B cell (primary cell): ENCODE results near the gene DENND2A. TPM values are rescaled to one million over a fixed set of nuclear protein-coding genes. Genes with fewer than 3 reads are reported as not detected.
"Not testable (repeated sequence)": the region's sequence is repeated elsewhere in the genome, so short reads cannot be mapped to it uniquely, and the experiment has no call there.

Experiments used
- ATAC-seq: fragments of 200-7000 bp; cut with Tn5 transposase; one replicate; pipeline ENCODE4 v1.10.0; 2021; ENCODE audit warnings: low read depth, mild to moderate bottlenecking, moderate number of reproducible peaks, moderate library complexity
- CTCF ChIA-PET: fragments of 350-600 bp; sonication (Branson Sonifier 250); formaldehyde crosslinking; loops from one replicate; lab custom pipeline; 2021; ENCODE audit warnings: antibody characterized with exemption, inconsistent platforms; lab: Charles Lee
- POLR2A ChIA-PET: fragments of 350-600 bp; sonication (Branson Sonifier 250); formaldehyde crosslinking; loops from one replicate; lab custom pipeline; 2021; ENCODE audit warnings: antibody characterized with exemption; lab: Charles Lee
- DNase-seq: peaks from one replicate; pipeline ENCODE4 v3.0.0; 2013
- H2AFZ ChIP-seq: 2 replicates; pipeline ENCODE4 v1.6.1; 2012; ENCODE audit warnings: mild to moderate bottlenecking, low read depth, low read length; ENCODE audit not compliant: insufficient read depth, poor library complexity, severe bottlenecking
- H3K27ac ChIP-seq, 2 donors: 1 replicate in 1 of 2; 2 replicates in 1 of 2; pipeline ENCODE4 v1.5.1; 2012 to 2013; ENCODE audit warnings: low read length in 2 of 2, mild to moderate bottlenecking in 2 of 2, moderate library complexity in 1 of 2
- H3K27me3 ChIP-seq, 4 experiments: fragments of 200-600 bp in 1 of 4; sonication (generic) in 1 of 4; replicated peaks in 1 of 4; 1 replicate in 2 of 4; 2 replicates in 2 of 4; pipeline versions ENCODE4 v1.6.1 to v1.7.0; 2013 to 2016; ENCODE audit warnings: low read length in 3 of 4, mild to moderate bottlenecking in 2 of 4, mixed read lengths in 1 of 4, moderate library complexity in 1 of 4; ENCODE audit not compliant: insufficient read depth in 4 of 4, control insufficient read depth in 3 of 4; ENCODE audit errors: control extremely low read depth in 1 of 4
- H3K36me3 ChIP-seq, 2 experiments: replicated peaks in 1 of 2; 1 replicate in 1 of 2; 2 replicates in 1 of 2; pipeline versions ENCODE4 v1.6.1 to v1.7.1; 2013; ENCODE audit warnings: low read length in 1 of 2; ENCODE audit not compliant: insufficient read depth in 2 of 2, control insufficient read depth in 1 of 2; ENCODE audit errors: control extremely low read depth in 1 of 2, extremely low read depth in 1 of 2
- H3K4me1 ChIP-seq, 2 donors: fragments of 200-600 bp in 1 of 2; sonication (generic) in 1 of 2; 1 replicate in 1 of 2; 2 replicates in 1 of 2; pipeline versions ENCODE4 v1.5.1 to v1.6.1; 2013 to 2017; ENCODE audit warnings: low read length in 2 of 2; ENCODE audit not compliant: control insufficient read depth in 2 of 2, insufficient read depth in 2 of 2
- H3K4me2 ChIP-seq: replicated peaks from 2 replicates; pipeline ENCODE3; 2012; ENCODE audit warnings: mild to moderate bottlenecking, low read depth, low read length; ENCODE audit not compliant: poor library complexity, severe bottlenecking
- H3K4me3 ChIP-seq, 5 experiments: fragments of 200-600 bp in 1 of 5; sonication (generic) in 1 of 5; 1 replicate in 3 of 5; 2 replicates in 2 of 5; pipeline versions ENCODE4 v1.5.1 to v1.7.0; 2011 to 2016; ENCODE audit warnings: low read length in 4 of 5, mild to moderate bottlenecking in 4 of 5, low read depth in 2 of 5, control low read depth in 1 of 5, moderate library complexity in 1 of 5; ENCODE audit not compliant: insufficient read depth in 1 of 5; ENCODE audit errors: control extremely low read depth in 1 of 5, extremely low read depth in 1 of 5
- H3K79me2 ChIP-seq: fragments of 200-600 bp; sonication (generic); one replicate; pipeline ENCODE4 v1.6.0; 2016; ENCODE audit warnings: low read length; ENCODE audit not compliant: control insufficient read depth, insufficient read depth
- H3K9ac ChIP-seq: fragments of 200-600 bp; sonication (generic); 2 replicates; pipeline ENCODE4 v1.6.1; 2017; ENCODE audit warnings: mild to moderate bottlenecking, low read length, moderate library complexity
- H3K9me3 ChIP-seq, 3 donors: one replicate each; pipeline versions ENCODE4 v1.6.1 to v1.7.1; 2013; ENCODE audit warnings: low read length in 2 of 3; ENCODE audit not compliant: control insufficient read depth in 2 of 3, insufficient read depth in 1 of 3; ENCODE audit errors: control extremely low read depth in 1 of 3
- H4K20me1 ChIP-seq: 2 replicates; pipeline ENCODE4 v1.6.0; 2012; ENCODE audit warnings: mild to moderate bottlenecking, low read length; ENCODE audit not compliant: insufficient read depth, control insufficient read depth, poor library complexity, severe bottlenecking
- H3K27ac Mint-ChIP-seq: one replicate; pipeline ENCODE4 v1.8.0; 2021; ENCODE audit warnings: mixed read lengths
- H3K27me3 Mint-ChIP-seq: one replicate; pipeline ENCODE4 v1.8.0; 2021; ENCODE audit warnings: mixed read lengths
- H3K4me1 Mint-ChIP-seq: one replicate; pipeline ENCODE4 v1.8.0; 2021; ENCODE audit warnings: mixed read lengths
- H3K4me3 Mint-ChIP-seq: one replicate; pipeline ENCODE4 v1.8.0; 2021; ENCODE audit warnings: mixed read lengths
- H3K9me3 Mint-ChIP-seq: one replicate; pipeline ENCODE4 v1.8.0; 2022; ENCODE audit warnings: mixed read lengths; ENCODE audit not compliant: insufficient read depth
- EZH2 ChIP-seq: IDR thresholded peaks from 2 replicates; pipeline ENCODE4 v1.6.1; 2012; ENCODE audit warnings: borderline replicate concordance, low read depth, mild to moderate bottlenecking, moderate library complexity, low read length; ENCODE audit not compliant: insufficient read depth, poor library complexity, severe bottlenecking
- WGBS: methylation state at CpG from one replicate; pipeline ENCODE4 v1.1.5; 2013; ENCODE audit warnings: missing lambda C conversion rate; ENCODE audit not compliant: insufficient coverage; 5-methylcytosine and 5-hydroxymethylcytosine counted together
- intact Hi-C: fragments of 100-400 bp; cut with micrococcal nuclease; formaldehyde crosslinking; loops from one replicate; pipeline ENCODE4 v1.10.0; 2022
- polyA plus RNA-seq: library from polyadenylated mRNA; depleted of rRNA; stranded (reverse); fragments of >200 nt; gene quantifications from 2 replicates; pipeline ENCODE4 v1.2.3, GENCODE V29; 2012
- total RNA-seq, 2 donors: library from RNA; stranded (reverse); fragments of 120-200 nt in 1 of 2; gene quantifications; 1 replicate in 1 of 2; 2 replicates in 1 of 2; pipeline versions ENCODE4 v1.2.3 to v1.2.4, GENCODE V29; 2013 to 2022
- TF ChIP-seq, protein P1 (sequence below): fragments of 200-600 bp; IDR thresholded peaks from one replicate; pipeline ENCODE4 v1.8.0; 2022; ENCODE audit warnings: antibody characterized with exemption, mild to moderate bottlenecking

The DENND2A gene
- total and polyA plus RNA-seq, 2 donors (not counting 1 experiment from before 2014, with no cell fraction given), result 0.31 TPM; not detected in 1

DNA sequence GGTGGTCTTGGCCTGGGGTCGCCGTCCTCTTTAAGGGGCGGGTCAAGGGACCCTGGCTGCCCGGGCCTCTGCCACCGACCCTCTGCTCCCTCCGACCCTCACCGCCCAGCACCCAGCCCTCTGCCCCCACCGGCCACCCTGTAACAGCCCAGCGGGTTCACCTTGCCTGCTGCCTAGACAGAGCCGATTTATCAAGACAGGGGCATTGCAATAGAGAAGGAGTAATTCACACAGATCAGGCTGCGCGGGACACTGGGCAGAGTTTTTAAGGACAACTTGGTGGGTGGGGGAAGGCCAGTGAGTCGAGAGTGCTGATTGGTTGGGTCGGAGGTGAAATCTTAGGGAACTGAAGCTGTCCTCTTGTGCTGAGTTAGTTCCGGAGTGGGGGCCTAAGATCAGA is 31.4 kb upstream of the DENND2A start:
- no peaks in the 10 kb centered on the region for H3K9me3 Mint-ChIP-seq
- no peak overlapping the region for H3K27ac ChIP-seq
- DNase-seq, result no peak
- H3K79me2 ChIP-seq, result peaks cover 4% of the 10 kb centered on the region
- H3K4me3 Mint-ChIP-seq, result peak overlapping the region; percentile 85
- H3K27me3 Mint-ChIP-seq, result no peaks in the 10 kb centered on the region
- peaks cover 43% of the 10 kb centered on the region for H3K4me1 Mint-ChIP-seq
- no peaks in the 10 kb centered on the region for H4K20me1 ChIP-seq
- peak overlapping the region; percentile 78 for H3K27ac Mint-ChIP-seq
- H3K4me1 ChIP-seq, result peaks cover 40 to 43% of the 10 kb centered on the region in 2 donors
- H2AFZ ChIP-seq, result peak overlapping the region; percentile 90
- ATAC-seq, result no peak
- intact Hi-C loops, result loop anchor here (2.0 to 10.0 kb wide), 6 partner anchors 15 to 1327 kb away; partner anchors contain the start of genes FMC1, KDM7A, MRPS33 and SLC37A3
- H3K27me3 ChIP-seq, result no peaks in the 10 kb centered on the region
- POLR2A ChIA-PET, result no interaction called here
- CTCF ChIA-PET, result interaction anchor here (1.0 to 1.7 kb wide), 2 partner anchors 11 to 18 kb away, joined by 3 to 4 read pairs; no protein-coding TSS in a partner anchor
- no peaks in the 10 kb centered on the region for H3K36me3 ChIP-seq
- peaks cover 0 to 7% (median 0%) of the 10 kb centered on the region in 3 donors for H3K9me3 ChIP-seq
- TF ChIP-seq, protein P1, sequence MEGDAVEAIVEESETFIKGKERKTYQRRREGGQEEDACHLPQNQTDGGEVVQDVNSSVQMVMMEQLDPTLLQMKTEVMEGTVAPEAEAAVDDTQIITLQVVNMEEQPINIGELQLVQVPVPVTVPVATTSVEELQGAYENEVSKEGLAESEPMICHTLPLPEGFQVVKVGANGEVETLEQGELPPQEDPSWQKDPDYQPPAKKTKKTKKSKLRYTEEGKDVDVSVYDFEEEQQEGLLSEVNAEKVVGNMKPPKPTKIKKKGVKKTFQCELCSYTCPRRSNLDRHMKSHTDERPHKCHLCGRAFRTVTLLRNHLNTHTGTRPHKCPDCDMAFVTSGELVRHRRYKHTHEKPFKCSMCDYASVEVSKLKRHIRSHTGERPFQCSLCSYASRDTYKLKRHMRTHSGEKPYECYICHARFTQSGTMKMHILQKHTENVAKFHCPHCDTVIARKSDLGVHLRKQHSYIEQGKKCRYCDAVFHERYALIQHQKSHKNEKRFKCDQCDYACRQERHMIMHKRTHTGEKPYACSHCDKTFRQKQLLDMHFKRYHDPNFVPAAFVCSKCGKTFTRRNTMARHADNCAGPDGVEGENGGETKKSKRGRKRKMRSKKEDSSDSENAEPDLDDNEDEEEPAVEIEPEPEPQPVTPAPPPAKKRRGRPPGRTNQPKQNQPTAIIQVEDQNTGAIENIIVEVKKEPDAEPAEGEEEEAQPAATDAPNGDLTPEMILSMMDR, result no peak
- no peak for TF ChIP-seq EZH2
- WGBS, result 91% methylated on average over 13 of the region's 15 CpGs
- peak overlapping the region in 1 of 5 experiments; percentile 76 for H3K4me3 ChIP-seq
- no peak overlapping the region for H3K9ac ChIP-seq
- peak overlapping the region; percentile 80 for H3K4me2 ChIP-seq

DNA sequence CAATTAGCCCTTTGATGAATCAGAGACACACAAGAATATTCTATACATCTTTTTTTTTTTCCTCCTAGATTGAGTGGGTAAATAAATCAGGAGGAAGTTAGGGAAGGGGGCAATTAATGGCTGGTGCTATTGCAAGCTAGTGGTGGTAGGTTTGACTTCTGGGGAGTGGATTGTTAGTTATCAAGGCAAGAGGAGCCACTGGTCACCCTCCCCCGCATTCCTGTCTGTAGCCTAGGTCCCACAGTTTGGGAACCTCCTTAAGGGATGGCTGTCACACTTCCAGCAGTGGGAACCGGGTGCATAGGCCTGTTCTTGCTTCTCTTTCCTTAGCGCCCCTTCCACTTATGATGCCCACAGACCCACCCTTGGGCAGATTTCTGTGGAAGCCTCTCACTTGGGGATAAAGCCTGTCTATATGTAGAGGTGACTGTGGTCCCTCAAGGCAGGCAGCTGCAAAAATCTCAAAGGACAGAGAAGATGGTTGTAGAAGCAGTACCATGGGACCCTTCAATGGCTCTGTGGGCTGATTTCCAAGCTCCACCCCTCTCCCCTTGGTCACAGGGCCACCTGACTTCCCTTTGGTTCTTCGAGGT is 29.8 kb upstream of the DENND2A start:
- no peak overlapping the region for H3K4me2 ChIP-seq
- no peaks in the 10 kb centered on the region for H3K27me3 ChIP-seq
- Mint-ChIP-seq H3K27me3 (no peaks in the 10 kb centered on the region), H3K27ac (no peak overlapping the region), H3K4me3 (no peak overlapping the region), H3K4me1 (peaks cover 27% of the 10 kb centered on the region), H3K9me3 (no peaks in the 10 kb centered on the region)
- no peaks in the 10 kb centered on the region for H3K36me3 ChIP-seq
- H2AFZ ChIP-seq, result no peak overlapping the region
- CTCF ChIA-PET, result no interaction called here
- H3K79me2 ChIP-seq, result no peaks in the 10 kb centered on the region
- DNase-seq, result no peak
- POLR2A ChIA-PET, result interaction anchor here (0.6 kb wide), 1 partner anchor 22 kb away, joined by 4 read pairs; no protein-coding TSS in a partner anchor
- H4K20me1 ChIP-seq, result no peaks in the 10 kb centered on the region
- no peak overlapping the region for H3K9ac ChIP-seq
- TF ChIP-seq EZH2, result no peak
- TF ChIP-seq, protein P1, result no peak
- no peak overlapping the region for H3K27ac ChIP-seq
- no peak for ATAC-seq
- WGBS, result 56% methylated on average over 3 of the region's 4 CpGs
- H3K4me1 ChIP-seq, result peaks cover 24 to 28% of the 10 kb centered on the region in 2 donors
- H3K4me3 ChIP-seq, result no peak overlapping the region
- peaks cover 0 to 7% (median 0%) of the 10 kb centered on the region in 3 donors for H3K9me3 ChIP-seq
- intact Hi-C loops, result loop anchor here (5.0 to 10.0 kb wide), 3 partner anchors 37 to 1326 kb away; partner anchors contain the start of genes FMC1 and SLC37A3

DNA sequence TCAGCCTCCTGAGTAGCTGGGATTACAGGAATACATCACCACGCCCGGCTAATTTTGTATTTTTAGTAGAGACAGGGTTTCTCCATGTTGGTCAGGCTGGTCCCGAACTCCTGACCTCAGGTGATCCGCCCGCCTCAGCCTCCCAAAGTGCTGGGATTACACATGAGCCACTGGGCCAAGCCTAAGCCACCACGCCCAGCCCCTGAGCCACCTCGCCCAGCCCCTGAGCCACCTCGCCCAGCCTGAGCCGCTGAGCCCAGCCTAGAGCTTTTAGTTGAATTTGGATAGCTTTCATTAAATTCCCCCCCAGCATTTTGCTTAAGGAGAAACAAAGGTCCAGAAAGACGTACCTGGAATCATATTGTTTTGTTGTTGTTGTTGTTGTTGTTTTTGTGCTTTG is 29.2 kb upstream of the DENND2A start:
- H3K27ac Mint-ChIP-seq, H2AFZ ChIP-seq, H3K4me3 ChIP-seq, H3K27me3 Mint-ChIP-seq, H4K20me1 ChIP-seq, H3K9me3 Mint-ChIP-seq, H3K9me3 ChIP-seq, H3K9ac ChIP-seq, H3K4me3 Mint-ChIP-seq, H3K27ac ChIP-seq, ATAC-seq, H3K27me3 ChIP-seq, H3K4me2 ChIP-seq, POLR2A ChIA-PET, CTCF ChIA-PET, H3K79me2 ChIP-seq, H3K36me3 ChIP-seq, DNase-seq: not testable (repeated sequence)
- WGBS, result 100% methylated on average over 4 of the region's 10 CpGs
- intact Hi-C loops, result loop anchor here (5.0 to 10.0 kb wide), 3 partner anchors 37 to 1325 kb away; partner anchors contain the start of genes FMC1 and SLC37A3
- H3K4me1 Mint-ChIP-seq, result peaks cover 22% of the 10 kb centered on the region
- H3K4me1 ChIP-seq, result peaks cover 19 to 22% of the 10 kb centered on the region in 2 donors
